NCI-H82 (cell line): Measurements from ENCODE around the gene IZUMO1R.
"Not testable (repeated sequence)": the region's sequence is repeated elsewhere in the genome, so short reads cannot be mapped to it uniquely, and the experiment has no call there.

ENCODE experiments used
- DNase-seq: peaks from one replicate; lab custom pipeline; 2025; lab: John Stamatoyannopoulos, UW

The IZUMO1R gene

GRCh38 chr11:94326947-94327346 is 22.6 kb downstream of the IZUMO1R start:
- DNase-seq = no peak

- no peak for DNase-seq
Observed at GRCh38 chr11:94328587-94329080, 24.3 kb downstream of the IZUMO1R start.

- DNase-seq = no peak
Observed at GRCh38 chr11:94329501-94329900, 25.1 kb downstream of the IZUMO1R start.

- DNase-seq = no peak
Observed at GRCh38 chr11:94330789-94331188, 26.4 kb downstream of the IZUMO1R start.

- DNase-seq = no peak
Observed at GRCh38 chr11:94332814-94333213, 28.4 kb downstream of the IZUMO1R start.

DNA sequence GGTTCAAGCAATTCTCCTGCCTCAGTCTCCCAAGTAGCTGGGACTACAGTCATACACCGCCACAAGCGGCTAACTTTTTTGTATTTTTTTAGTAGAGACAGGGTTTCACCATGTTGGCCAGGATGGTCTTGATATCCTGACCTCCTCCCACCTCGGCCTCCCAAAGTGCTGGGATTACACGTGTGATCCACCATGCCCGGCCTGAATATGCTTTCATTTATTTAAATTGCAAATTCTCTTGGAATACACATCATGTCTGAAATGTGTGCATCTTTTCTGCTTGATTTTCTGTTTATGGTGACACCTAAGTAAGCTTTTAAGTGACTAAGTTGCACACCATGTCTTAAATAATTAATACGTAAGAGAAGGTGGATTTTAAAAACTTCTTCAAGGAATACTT is 31.7 kb downstream of the IZUMO1R start:
- DNase-seq = no peak

DNA sequence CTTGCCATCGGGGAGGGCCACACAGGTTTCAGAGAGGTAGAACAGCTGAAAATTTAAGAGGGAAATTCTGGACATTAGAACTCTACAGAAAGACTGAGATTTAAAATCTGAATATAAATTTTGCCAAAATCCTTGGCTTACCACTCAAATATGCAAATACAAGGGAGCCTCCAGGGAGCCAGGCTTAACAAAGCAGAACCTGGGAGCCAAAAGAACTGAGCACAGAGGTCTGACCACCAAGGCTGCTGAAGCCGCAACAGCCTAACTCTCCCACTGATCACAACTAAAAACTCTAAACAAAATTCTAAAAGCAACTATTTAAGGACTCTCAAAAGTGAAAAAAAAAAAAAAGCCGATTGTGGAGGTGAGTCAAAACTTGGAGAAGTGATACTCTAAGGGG is 34.3 kb downstream of the IZUMO1R start:
- DNase-seq = no peak

- DNase-seq = no peak
Observed at GRCh38 chr11:94342250-94342649, 37.9 kb downstream of the IZUMO1R start.

- DNase-seq = no peak
Observed at GRCh38 chr11:94343495-94343894, 39.1 kb downstream of the IZUMO1R start.

DNA sequence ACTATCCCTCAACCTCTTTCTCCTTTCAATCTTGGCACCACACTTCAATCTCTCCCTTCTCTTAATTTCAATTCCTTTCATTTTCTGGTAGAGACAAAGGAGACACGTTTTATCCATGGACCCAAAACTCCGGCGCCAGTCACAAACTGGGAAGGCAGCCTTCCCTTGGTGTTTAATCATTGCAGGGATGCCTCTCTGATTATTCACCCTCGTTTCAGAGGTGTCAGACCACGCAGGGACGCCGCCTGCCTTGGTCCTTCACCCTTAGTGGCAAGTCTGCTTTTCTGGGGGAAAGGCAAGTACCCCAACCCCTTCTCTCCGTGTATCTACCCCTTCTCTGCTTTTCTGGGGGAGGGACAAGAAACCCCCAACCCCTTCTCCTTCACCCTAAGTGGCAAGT is 41.9 kb downstream of the IZUMO1R start:
- DNase-seq = not testable (repeated sequence)

- not testable (repeated sequence) for DNase-seq
Observed at GRCh38 chr11:94350850-94351563, 46.6 kb downstream of the IZUMO1R start.
